NCI-H1930 (cell line): ENCODE measurements around the gene CCDC170.

ENCODE experiments used
- DNase-seq, 2 experiments: peaks; one replicate each; lab custom pipeline; 2025; lab: John Stamatoyannopoulos, UW

CCDC170 gene

GRCh38 chr6:151658091-151658490, 164.3 kb downstream of the CCDC170 start:
- no peak for DNase-seq

- no peak for DNase-seq
Observed at GRCh38 chr6:151659212-151659611, 165.4 kb downstream of the CCDC170 start.

GRCh38 chr6:151661509-151661908, 167.7 kb downstream of the CCDC170 start:
- no peak for DNase-seq

- no peak for DNase-seq
Observed at GRCh38 chr6:151661928-151662327, 168.1 kb downstream of the CCDC170 start.

DNA sequence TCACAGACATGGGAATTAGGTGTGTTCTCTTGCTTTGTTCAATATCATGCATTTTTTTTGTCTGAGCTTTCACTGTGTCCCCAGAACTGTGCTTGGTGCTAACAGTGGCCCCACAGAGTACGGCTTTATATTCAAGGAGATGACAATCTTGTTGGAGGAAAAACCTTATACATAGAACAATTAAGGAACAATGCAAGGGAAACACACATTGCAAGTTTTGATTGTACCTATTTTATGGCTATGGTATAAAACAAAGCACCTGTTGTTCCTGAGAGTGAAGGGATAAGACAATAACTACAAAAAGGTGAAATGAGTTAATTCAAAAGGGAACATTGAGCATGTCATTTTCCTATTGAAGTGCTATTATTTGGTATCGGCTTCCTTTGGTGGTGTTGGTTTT, 169.7 kb downstream of the CCDC170 start:
- no peak for DNase-seq

DNA sequence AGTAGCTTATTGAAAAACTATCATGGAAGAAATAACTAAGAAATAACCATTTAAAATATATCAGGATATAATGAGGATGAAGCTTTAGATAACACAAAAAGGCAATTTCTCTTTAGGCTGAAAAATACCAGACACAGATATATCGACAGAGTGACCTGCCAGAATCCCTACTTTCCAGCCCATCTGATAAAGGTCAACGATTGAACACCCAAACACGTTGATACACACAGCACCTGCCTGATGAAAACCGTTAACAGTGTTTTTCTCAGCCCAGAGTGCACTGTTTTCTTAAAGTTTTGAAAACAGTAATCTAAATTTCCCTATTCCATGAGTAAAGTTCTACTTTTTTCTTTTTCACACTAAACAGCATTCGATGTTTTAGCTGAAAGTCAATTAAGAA, 170.6 kb downstream of the CCDC170 start:
- DNase-seq = no peak

- DNase-seq = no peak
Observed at GRCh38 chr6:151665329-151665728, 171.5 kb downstream of the CCDC170 start.

GRCh38 chr6:151666526-151666925, 172.7 kb downstream of the CCDC170 start:
- DNase-seq = no peak

DNA sequence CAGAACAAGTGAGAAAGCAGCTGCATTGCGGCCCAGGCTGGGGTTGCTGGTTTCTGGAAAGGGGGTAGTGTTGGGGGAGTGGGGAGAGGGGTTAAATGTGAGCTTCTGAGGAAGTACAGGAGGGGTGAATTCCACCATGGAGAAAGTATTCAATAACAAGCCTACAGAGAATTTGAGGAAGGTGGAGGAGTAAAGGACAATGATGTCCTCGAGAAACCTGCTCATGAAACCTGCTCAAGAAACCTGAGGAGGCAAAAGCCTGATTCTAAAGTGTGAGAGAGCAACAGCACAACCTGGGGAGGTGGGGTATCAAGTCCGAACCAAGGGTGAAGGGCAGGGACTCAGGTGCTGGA, 175.4 kb downstream of the CCDC170 start:
- no peak for DNase-seq

DNA sequence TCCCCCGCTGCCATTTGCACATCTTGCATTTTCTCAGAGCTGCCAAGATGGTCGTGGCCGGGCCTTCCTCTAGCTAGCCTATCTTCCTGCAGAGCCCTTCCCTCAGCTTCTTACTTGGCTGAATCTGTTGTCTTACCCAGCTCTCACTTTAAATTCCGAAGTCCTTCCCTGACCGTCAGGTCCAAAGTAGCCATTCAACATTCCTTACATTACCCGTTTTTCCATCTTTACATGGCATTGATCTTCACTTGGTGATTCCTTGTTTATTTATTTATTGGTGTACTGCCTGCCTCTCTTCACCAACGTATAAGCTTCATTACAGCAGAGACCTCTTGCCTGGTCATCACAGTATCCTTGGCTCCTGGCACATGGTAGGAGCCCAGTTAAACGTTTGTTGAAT, 176.3 kb downstream of the CCDC170 start:
- DNase-seq = no peak
